Activated effector memory CD4-positive, alpha-beta T cell treated with Interleukin-2 at 50 U/mL for 16 hours (primary cell): Measurements from ENCODE around the gene SLC44A2.
A peak's percentile ranks its signal among the peaks of the same experiment; 100 is the strongest.

Source experiments
- DNase-seq: peaks from one replicate; pipeline ENCODE4 v3.0.0-alpha.2; 2020

Gene SLC44A2

GRCh38 chr19:10625003-10625761 is at the start of gene SLC44A2:
SLC44A2 (plus strand) TSS chr19:10625553; CDS start chr19:10625634, 81 bp downstream.
- no peak for DNase-seq

- DNase-seq = no peak
Observed at GRCh38 chr19:10577951-10578350, 47.4 kb upstream of the SLC44A2 start.

GRCh38 chr19:10580979-10581631 is 44.2 kb upstream of the SLC44A2 start:
- DNase-seq = peak; percentile 80

- DNase-seq = no peak
Observed at GRCh38 chr19:10582091-10582490, 43.3 kb upstream of the SLC44A2 start.

GRCh38 chr19:10583036-10583776 is 42.1 kb upstream of the SLC44A2 start:
- DNase-seq = no peak

- no peak for DNase-seq
Observed at GRCh38 chr19:10586396-10586795, 39.0 kb upstream of the SLC44A2 start.

GRCh38 chr19:10587022-10587838 is 38.1 kb upstream of the SLC44A2 start, which contains the start of gene AP1M2:
AP1M2 (minus strand) TSS chr19:10587312; CDS start chr19:10587231, 81 bp downstream.
- DNase-seq = no peak

- DNase-seq = no peak
Observed at GRCh38 chr19:10587839-10588150, 37.6 kb upstream of the SLC44A2 start.

- DNase-seq = no peak
Observed at GRCh38 chr19:10593148-10593547, 32.2 kb upstream of the SLC44A2 start.

GRCh38 chr19:10593820-10594637 is 31.3 kb upstream of the SLC44A2 start:
- no peak for DNase-seq

- DNase-seq = no peak
Observed at GRCh38 chr19:10600149-10600548, 25.2 kb upstream of the SLC44A2 start.

- no peak for DNase-seq
Observed at GRCh38 chr19:10601999-10602329, 23.4 kb upstream of the SLC44A2 start.

- DNase-seq = peak; percentile 79
Observed at GRCh38 chr19:10602330-10603083, 22.8 kb upstream of the SLC44A2 start.

GRCh38 chr19:10603084-10603872 is 22.1 kb upstream of the SLC44A2 start:
- DNase-seq = peak; percentile 79

- DNase-seq = peak; percentile 13
Observed at GRCh38 chr19:10603873-10604459, 21.4 kb upstream of the SLC44A2 start.

GRCh38 chr19:10604460-10604980 is 20.8 kb upstream of the SLC44A2 start:
- peak; percentile 5 for DNase-seq

- no peak for DNase-seq
Observed at GRCh38 chr19:10611907-10612306, 13.4 kb upstream of the SLC44A2 start.

- DNase-seq = no peak
Observed at GRCh38 chr19:10612499-10613119, 12.7 kb upstream of the SLC44A2 start.

- DNase-seq = no peak
Observed at GRCh38 chr19:10615429-10616023, 9.8 kb upstream of the SLC44A2 start.
